Peyer's patch (tissue), 4 donors: ENCODE data around the gene OLIG3.

Source experiments
- CTCF ChIP-seq, 6 experiments: fragments of 450-650 bp in 4 of 6; fragments of 200-600 bp in 2 of 6; sonication (generic) in 1 of 6; IDR thresholded peaks; one replicate each; pipeline ENCODE4 v1.5.1; 2017 to 2019; ENCODE audit warnings: antibody characterized with exemption in 6 of 6, mild to moderate bottlenecking in 3 of 6, moderate library complexity in 1 of 6
- POLR2A ChIP-seq, 2 donors: fragments of 450-650 bp; IDR thresholded peaks; one replicate each; pipeline ENCODE4 v1.5.1; 2017; ENCODE audit warnings: antibody characterized with exemption in 2 of 2, mild to moderate bottlenecking in 2 of 2, moderate library complexity in 2 of 2

- TF ChIP-seq CTCF (IDR thresholded peaks at IDR 0.05) (no peak), POLR2A (IDR thresholded peaks at IDR 0.05) (no peak)
Observed at GRCh38 chr6:137472641-137473137, 21.5 kb downstream of the OLIG3 start.
